Stimulated activated CD8-positive, alpha-beta memory T cell treated with anti-CD3 and anti-CD28 coated beads, Interleukin-4, amount 100 ng/mL, for 48 hours (primary cell): ENCODE measurements around the gene RHBDL1.

Experiments
- DNase-seq: peaks from one replicate; pipeline ENCODE4 v3.0.0-alpha.2; 2020

RHBDL1 gene

DNA sequence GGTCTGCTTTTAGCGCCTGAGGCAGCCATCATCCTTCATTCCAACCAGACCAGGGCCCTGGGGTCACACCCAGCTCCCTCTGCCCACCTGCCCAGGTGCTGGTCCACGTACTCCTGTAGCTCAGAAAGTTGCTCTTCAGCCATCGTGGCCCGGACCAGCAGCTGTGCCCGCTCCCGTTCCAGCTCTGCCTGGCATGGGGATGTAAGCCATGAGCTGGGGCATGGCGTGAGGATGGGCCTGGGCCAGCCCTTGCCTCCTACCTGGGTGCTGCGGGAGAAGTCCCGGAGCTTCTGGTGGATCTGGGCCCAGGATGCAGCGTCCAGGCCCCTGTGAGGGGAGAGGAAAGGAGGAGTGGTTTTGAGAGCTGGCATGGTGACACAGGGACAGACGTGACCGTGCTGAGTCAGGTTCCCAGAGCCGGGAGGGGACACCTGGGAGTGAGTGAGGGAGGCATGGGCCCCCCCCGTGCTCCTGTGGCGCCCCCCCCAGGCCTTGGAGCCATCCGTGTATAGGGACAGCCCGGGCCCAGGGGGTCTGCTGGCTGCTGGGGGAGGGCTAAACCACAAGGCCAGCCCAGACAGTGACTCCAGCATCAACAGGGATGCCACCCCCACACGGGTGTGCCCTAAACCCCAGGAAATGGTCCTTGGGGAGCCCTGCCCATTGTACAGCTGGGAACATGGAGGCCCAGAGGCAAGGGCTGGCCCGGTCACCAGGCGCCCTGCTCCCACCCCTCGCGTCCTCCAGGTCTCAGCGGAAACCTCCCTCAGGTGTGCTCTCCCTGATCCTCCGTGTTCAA is 47.6 kb downstream of the RHBDL1 start:
- DNase-seq = no peak

DNA sequence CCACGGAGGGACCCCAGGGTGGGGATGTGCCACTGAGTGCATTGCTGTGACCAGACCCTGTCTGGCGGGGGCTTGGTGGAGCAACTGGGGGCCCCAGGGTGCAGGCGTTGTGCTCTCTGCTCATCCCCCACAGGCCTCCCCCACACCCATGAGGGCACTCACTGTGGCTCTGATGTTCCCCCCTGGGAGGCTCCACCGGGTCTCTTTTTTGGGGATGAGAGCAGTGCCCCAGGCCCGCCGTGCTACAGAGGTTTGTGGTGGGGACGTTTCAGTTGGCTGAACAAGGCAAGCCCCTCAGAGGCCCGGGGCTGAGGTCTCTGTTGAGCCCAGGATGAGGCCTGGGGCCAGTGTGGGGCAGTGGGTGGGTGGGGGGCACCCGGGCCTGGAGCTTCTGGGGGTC is 48.2 kb downstream of the RHBDL1 start:
- DNase-seq = no peak

DNA sequence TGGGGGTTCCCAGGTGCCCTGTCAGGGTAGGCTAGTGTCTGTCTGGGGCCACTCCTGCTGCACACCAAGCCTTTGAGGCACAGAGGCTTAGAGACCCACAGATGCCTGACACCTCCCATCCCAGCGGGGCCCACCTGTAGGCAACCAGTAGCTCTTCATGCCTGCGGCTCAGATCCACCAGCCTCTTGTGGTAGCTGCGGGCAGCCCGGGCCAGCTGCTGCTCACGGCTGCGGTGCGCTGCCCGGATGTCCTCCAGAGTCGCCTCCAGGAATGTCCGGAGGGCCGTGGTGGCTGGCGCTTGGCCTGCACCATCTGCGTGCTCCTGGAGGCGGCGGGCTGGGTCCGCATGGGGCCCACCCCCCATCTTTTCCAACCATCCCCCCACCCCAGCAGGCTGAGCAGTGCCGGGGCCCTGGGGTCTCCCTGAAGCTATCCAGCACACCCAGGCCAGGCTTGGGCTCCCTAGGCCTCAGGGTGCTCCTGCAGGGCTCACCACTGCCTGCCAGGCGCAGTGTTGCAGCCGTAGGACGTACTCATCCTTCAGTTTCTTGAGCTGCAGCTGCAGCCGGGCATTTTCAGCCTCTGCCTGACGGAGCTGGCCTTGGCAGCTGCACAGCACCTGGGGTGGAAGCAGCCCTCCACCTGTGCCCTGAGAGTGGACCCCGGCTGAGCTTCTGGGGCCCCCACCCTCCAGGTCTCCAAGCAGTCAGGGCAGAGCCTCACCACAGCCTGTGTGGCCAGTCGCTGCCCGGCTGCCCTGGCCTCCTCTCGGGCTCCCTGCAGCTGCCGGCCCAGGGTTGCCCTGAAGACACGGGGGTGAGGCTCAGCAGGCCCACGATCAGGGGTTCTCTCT is 48.9 kb downstream of the RHBDL1 start:
- DNase-seq = no peak

- no peak for DNase-seq
Measured at GRCh38 chr16:725041-725376, 49.5 kb downstream of the RHBDL1 start.

DNA sequence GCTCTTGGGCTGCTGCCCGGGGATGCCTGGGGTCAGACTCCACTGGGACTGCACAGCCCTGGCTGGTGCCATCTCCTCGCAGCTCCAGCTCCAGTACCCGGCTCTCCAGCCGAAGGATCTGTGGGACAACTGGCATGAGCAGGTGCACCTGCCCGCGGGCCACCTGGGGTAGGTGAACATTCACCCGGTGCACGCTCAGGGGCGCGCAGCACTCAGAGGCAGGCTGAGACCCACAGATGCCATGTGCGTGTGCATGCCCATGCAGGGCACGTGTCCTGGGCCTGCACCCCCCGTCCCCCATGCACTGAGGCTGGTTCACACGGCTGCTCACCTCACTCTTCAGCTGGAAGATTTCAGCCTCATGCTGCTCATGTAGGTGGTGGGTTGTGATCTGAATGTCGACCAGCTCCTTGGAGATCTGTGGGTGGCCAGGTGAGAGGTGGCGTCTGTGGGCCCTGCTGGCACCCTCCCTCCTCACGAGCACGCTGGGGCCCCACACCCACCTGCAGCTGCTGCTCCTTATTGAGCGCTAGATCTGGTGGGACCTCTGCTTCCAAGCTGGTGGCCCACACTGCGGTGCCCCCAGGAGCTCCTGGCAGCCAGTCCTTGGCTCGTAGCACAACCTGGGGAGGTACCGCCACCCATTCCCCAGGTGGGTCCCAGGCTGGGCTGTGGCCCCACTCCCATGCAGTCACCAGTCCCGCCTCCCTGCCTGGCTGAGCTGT is 50.2 kb downstream of the RHBDL1 start:
- no peak for DNase-seq

- DNase-seq = no peak
Measured at GRCh38 chr16:726188-726437, 50.6 kb downstream of the RHBDL1 start.

- DNase-seq = peak; percentile 83
Measured at GRCh38 chr16:726438-727290, 51.2 kb downstream of the RHBDL1 start, which contains the start of the genes CCDC78 and HAGHL. TSS of gene CCDC78 (minus strand) at chr16:726443. CDS start at chr16:726367, 76 bp downstream. TSS of gene HAGHL (plus strand) at chr16:727106. CDS start at chr16:727510, 404 bp downstream.

DNA sequence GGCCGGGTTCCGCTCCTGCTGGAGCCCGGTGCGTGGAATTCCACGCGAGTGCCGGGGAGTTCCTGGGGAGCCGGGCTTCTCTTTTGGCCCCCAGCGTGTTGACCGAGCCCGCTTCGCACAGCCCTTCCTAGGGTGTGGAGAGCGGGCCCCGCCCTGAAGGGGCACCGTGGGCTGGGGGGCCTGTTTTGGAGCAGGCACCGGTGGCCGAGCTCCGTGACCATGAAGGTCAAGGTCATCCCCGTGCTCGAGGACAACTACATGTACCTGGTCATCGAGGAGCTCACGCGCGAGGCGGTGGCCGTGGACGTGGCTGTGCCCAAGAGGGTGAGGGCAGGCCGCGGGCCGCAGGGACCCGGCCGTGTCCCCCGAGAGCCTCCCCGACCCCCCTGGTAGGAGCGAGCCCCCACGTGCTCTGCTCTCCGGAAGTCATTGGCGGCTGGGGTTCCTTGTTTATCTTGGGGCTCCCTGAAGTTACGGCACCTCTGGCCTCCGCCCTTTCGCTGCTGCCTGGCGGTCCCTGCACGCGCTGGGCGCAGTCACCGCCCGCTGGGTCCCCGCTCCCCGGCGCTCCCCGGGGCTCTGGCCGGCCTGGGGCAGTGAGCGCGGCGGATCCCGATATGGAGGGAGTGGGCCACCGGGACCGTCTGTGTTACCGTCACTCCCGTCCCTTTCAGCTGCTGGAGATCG is 52.0 kb downstream of the RHBDL1 start:
- no peak for DNase-seq
